AG10803 (cell line): ENCODE measurements around the gene JAKMIP1.

ENCODE experiments used
- DNase-seq: peaks from one replicate; pipeline ENCODE4 v3.0.0; 2010; ENCODE audit warnings: low read depth
- H3K4me3 ChIP-seq: 2 replicates; pipeline ENCODE4 v1.5.1; 2011; ENCODE audit warnings: mild to moderate bottlenecking, low read length, control low read depth
- CTCF ChIP-seq: conservative IDR thresholded peaks from 2 replicates; pipeline ENCODE4 v1.5.1; 2011; ENCODE audit warnings: mild to moderate bottlenecking, low read length, control low read depth, inconsistent platforms

Gene JAKMIP1

GRCh38 chr4:6123541-6123940 lies 76.8 kb downstream of the JAKMIP1 start:
- TF ChIP-seq CTCF, result no peak
- H3K4me3 ChIP-seq, result no peak overlapping the region
- DNase-seq, result no peak

- no peak for TF ChIP-seq CTCF
- no peak for DNase-seq
- H3K4me3 ChIP-seq, result no peak overlapping the region
These were observed 77.2 kb downstream of the JAKMIP1 start for GRCh38 chr4:6123116-6123515.

GRCh38 chr4:6122496-6122895 lies 77.9 kb downstream of the JAKMIP1 start:
- no peak for DNase-seq
- H3K4me3 ChIP-seq, result no peak overlapping the region
- no peak for TF ChIP-seq CTCF

- no peak overlapping the region for H3K4me3 ChIP-seq
- no peak for DNase-seq
- TF ChIP-seq CTCF, result no peak
These were observed 78.4 kb downstream of the JAKMIP1 start for GRCh38 chr4:6121941-6122340.

- no peak for TF ChIP-seq CTCF
- no peak overlapping the region for H3K4me3 ChIP-seq
- no peak for DNase-seq
These were observed 79.0 kb downstream of the JAKMIP1 start for GRCh38 chr4:6121276-6121850.

DNA sequence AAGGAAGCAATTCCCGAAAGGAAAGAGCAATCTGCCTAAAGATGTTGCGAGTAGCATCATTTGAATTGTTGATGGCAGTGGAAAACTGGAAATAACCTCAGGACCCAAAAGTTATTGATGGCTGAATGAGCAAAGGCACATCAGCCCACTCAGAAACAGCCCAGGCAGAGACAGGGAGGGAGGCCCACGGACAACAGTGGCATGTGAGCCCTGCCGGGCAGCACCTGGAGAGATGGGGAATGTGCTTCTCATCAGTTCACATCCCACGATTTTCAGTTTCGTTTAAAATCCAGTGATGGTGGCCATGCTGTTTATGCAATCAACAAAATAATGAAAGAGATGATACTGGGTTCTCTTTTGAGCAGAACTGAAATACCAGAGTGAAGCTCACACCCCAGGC lies 80.0 kb downstream of the JAKMIP1 start:
- DNase-seq, result no peak
- no peak overlapping the region for H3K4me3 ChIP-seq
- no peak for TF ChIP-seq CTCF

DNA sequence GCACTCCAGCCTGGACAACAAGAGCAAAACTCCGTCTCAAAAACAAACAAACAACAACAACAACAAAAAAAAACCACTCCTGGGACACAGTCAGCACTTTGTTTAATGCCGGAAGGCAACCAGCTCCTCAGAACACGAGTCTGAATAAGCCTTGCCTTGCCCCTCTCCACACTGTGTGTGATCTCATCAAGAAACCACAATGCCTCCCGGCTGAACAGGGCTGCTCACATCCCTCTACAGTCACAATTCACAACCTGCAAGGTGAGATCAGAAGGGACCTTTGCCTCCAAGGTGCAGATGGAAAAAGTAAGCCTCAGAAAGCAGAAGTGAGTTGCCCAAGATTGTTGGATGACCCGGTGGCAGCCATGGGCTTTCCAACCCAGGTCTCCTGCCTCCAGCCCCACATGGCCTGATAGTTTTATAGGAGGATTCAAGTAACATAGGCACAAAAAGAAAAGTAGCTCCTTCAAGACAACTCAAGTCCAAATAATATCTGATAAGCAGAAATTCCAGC lies 80.8 kb downstream of the JAKMIP1 start:
- no peak overlapping the region for H3K4me3 ChIP-seq
- DNase-seq, result no peak

More for the DNA sequence above, 80.8 kb downstream of the JAKMIP1 start:
- no peak for TF ChIP-seq CTCF
